GM18868 (cell line): Measurements from ENCODE around the gene ANO2.

ENCODE experiments used
- ATAC-seq: cut with Tn5 transposase; IDR thresholded peaks from one replicate; pipeline ENCODE4 v1.9.1; 2021; ENCODE audit warnings: mild to moderate bottlenecking, moderate library complexity; ENCODE audit not compliant: unreplicated experiment

Gene ANO2

DNA sequence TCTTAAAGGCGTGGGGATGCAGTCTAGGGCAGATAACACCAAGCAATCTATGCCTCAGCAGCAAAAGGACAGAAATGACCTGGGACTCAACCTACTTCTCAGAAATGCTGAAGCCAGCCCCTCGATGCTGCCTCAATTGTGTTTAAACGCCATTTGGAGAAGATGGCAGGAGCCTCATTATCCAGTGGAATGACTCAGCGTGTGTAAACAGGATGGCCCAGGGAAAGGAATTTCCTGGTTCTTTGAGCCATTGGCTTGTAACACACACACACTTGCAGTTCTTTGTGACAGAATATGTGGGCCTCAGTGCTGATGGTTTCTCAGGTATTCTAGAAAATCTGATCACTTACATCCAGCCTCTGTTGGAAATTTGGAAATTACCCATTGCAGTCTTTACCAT lies 358.9 kb downstream of the ANO2 start:
- ATAC-seq, result no peak

- no peak for ATAC-seq
These were observed 359.9 kb downstream of the ANO2 start for GRCh38 chr12:5585178-5585577.

DNA sequence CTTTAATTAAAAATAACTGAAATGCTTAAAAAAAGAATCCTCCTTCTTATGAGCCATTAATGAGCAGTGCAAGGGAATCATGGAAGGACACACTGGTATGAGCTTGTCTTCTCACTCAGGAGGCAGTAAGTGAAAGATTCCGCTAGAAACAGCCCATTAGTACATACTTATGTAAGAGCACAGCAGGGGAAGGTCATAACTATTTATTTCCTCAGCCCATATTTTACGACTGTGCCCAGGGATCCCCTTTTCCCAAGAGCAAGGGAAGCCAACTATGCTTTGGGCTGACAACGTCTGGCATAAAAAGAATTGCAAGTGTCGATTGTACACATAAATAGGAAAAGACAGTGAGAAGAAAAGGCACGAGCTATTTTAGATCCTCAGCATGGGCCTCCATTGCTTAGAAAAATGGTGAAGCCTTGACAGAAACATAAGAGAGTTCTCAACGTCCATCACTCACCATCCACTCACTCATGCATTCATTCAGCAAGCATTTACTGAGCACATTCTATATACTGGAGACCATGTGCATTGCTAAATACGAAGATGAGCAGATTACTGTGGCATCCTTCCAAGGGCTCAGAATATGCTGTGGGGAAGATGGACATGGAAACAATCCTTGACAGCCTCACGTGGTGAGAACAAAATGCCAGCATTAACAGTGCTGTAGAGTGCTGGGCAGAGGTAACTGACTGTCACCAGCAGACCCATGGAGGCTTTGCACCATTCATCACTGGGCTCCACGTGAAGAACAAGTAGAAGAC lies 360.5 kb downstream of the ANO2 start:
- no peak for ATAC-seq

DNA sequence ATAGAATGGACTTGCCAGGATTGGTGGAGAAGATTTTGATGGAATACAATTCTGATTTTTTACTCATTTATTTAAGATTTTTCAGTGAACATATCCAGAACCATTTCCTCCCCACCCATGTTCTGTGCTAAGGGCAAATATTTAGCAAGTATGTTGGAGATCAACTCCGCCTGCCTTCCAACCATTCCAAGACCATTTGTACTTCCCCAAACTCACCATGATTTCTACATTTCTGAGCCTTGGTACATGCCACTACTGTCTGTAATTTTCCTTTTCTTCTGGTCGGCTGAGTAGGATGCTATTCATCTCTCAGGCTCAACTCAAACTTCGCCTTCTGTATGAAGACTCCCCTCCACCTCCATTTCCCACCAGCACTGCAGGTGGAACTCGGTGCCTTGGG lies 362.5 kb downstream of the ANO2 start:
- ATAC-seq, result no peak

GRCh38 chr12:5582018-5582417 lies 363.0 kb downstream of the ANO2 start:
- ATAC-seq, result no peak

- ATAC-seq, result no peak
These were observed 363.4 kb downstream of the ANO2 start for GRCh38 chr12:5581616-5582015.

DNA sequence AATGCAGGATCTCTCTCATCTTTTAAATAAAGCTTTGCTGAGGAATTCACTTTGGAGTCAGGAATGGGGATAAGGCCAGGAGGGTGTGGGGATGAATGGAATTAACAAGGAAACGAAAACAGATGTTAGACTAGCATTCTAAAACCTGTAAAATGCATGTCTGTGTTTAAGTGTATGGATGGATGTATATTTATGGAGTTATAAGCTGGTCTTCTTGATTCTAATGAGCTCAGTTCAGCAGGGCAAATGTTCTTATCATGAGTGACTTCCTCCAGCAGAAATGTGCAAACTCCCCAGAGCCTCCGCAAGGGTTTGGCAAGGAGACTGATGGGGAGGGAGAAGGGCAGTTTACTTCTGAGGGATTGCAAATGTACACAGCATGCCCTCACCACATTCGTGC lies 364.0 kb downstream of the ANO2 start:
- ATAC-seq, result no peak

DNA sequence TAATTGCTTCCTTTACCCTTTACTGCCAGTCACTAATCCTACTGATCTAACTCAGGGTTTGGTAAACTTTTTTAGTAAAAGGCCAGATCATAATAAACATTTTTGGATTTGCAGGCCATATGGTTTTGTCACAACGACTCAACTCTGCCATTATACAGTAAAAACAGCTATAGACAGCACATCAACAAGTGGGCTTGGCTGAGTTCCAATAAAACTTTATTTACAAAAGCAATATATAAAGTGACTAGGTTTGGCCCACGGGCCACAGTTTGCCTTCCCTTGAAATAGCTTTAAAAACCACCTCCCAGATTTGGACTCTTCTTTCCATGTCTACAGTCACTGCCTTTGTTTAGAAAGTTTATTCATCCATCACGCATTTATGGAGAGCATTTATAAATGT lies 366.3 kb downstream of the ANO2 start:
- ATAC-seq, result no peak

DNA sequence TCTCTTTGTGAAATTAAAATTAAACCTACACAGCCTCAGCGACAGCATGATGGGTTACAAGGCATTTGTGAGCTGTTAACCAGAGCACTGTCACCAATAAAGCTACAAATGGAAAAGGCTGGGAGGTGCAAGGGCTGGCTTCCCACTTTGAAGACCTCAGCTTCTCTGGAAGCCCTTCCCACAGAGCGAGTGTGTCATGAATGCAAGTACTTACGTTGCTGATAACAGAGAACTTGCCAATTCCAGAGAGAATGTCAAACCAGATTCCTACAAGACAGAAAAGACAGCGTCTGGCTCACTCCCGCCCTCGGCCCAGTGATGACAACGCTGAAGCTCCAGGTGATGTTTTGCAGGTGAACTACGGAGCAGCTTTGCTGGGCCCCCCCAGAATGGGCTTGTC lies 367.3 kb downstream of the ANO2 start:
- ATAC-seq, result no peak

DNA sequence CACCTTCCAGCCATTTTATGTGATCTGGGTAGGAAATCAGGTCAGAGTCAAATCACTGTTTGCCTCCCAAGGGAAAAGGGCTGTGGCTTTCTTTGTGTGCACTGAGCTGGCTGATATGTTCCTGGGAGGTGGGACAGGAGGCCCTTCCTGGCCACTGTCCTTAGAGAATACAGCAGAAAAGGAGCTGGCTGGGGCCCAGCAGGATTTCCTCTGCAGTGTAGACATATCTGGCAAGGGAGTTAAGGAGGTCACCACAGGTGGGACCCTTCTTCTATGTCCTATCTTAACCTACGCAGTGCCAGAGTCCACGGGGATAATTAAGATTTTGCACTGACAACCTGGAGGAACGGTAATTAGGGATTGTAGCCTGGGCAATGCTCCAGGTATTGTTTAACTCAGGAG lies 367.8 kb downstream of the ANO2 start:
- ATAC-seq, result no peak

DNA sequence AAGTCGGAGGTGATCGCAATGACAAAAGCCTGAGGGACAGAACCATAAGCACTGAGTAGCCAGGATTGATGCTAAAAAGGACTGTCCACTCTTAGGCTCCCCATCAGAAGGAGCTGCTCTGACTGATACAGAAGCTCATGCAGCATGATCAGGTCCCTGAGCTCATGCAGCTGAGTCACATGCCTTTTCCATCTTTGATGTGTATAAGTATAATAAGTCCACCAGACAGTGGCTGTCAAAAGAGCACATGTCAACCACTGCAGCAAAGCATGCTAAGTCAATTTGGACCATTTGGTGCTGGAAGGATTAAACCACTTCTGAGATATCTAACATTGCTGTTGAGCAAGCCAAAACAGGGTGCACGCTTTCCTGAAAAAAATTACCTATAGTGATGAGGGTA lies 369.1 kb downstream of the ANO2 start:
- ATAC-seq, result no peak

GRCh38 chr12:5575232-5575631 lies 369.8 kb downstream of the ANO2 start:
- ATAC-seq, result no peak

DNA sequence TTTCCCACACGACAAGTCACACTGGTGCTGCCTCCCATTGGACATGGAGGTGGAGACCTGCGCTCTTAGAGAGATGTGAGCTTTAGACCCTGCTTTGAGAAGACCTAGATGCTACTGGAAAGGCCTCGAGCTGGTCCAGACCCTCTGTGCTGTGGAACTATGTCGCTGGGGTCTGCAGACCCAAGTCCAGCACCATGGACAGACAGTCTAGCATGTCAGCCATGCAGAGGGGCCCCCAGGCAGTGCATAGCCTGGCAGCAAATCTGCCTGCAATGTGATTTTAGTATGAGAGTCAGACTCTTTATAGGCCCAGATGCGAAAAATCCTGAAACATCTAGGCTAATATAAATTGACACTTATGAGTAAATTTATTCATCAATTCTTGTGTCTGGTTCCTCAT lies 371.7 kb downstream of the ANO2 start:
- no peak for ATAC-seq

DNA sequence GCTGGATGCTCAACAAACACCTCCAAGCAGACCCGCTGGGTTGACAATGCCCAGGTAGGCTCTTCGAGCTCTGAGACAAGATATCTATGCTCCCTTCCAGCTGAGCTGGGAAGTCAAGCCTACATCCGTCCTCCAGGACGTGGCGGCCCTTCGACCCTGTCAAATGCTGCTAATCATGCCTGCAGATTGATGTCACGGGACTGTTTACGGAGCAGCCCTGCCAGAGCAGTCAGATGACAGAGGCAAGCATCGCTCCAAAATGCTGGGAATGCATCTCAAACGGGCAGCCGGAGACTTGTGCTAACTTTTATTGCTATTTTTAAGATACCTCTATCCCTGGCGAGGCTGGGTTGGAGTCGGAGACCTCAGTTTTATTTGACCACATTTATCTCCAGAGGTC lies 373.9 kb downstream of the ANO2 start:
- no peak for ATAC-seq

DNA sequence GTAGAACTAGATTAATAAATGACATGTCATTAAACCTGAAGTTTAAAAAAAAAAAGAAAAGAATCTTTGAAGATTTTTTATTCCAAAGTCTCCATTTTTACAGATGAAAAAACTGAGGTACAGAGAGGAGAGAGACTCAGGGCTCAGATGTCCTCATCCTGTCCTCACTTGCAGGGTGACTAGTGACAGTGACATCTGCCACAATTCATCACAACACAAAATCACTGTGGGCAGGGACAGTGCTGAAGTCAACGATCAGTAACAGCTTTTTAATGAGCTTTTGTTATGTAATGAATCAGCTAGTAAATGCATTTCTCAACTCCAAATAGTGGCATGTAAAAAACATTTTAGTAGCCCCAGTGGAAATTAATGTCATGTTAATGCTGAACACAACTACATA lies 374.6 kb downstream of the ANO2 start:
- no peak for ATAC-seq

DNA sequence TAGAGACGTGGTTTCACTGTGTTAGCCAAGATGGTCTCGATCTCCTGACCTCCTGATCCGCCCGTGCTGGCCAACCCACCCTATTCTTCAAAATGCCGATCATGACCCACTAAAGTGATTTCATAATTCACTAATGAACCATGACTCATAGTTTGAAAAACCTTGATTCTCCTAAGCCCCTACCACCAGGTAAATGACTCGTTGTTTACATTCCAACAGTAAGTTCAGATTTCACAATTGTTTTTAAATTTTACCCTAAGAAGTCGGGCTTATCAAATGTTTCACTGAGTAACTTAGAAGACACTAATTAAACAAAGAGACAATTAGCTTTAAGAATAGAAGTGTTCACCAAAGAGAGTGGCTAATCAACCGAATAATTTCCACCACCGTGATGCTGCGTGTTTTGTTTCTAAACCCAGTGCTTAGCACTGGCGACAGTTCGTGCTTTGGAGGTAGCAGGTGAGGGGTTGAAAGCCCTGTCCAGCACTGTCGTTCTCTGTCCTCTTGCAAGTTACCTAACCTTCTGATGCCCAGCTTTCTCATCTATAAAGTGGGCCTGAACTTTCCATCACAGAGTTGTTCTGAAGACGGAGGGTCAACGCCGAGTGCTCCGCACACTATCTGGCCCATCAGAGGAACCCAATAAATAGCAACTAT lies 376.6 kb downstream of the ANO2 start:
- ATAC-seq, result no peak

DNA sequence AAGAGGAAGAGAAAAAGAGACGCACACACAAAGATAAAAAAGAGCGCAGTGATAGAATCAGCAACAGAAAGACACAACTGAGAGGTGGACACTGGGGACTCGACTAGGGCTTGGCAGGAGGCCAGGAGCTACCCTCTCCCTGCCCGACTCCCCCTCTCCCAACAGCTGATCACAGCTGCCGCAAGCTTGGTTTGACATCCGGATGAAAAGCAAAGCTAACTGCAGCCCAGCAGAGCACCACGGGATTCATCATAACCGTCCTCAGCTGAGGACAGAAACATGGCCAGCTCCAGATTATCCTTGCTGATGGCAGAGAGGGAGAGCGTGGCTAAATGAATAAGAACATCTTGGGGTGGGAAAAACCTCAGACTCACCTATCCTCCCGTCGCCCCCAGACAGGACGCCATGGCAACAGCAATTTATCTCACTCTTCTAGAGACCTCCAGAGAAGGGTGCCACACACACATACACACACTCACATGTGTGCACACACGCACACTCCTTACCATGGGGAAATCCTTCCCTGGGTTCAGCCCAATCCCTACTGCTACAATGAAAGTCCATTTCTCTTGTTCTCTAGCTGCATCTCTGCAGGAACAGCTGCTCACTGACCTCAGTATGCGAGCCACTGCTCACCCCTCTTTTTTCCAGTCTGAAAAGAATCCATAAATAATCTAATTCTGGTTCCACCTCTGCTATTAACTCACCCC lies 377.9 kb downstream of the ANO2 start:
- no peak for ATAC-seq

GRCh38 chr12:5565933-5566599 lies 379.0 kb downstream of the ANO2 start:
- ATAC-seq, result no peak

DNA sequence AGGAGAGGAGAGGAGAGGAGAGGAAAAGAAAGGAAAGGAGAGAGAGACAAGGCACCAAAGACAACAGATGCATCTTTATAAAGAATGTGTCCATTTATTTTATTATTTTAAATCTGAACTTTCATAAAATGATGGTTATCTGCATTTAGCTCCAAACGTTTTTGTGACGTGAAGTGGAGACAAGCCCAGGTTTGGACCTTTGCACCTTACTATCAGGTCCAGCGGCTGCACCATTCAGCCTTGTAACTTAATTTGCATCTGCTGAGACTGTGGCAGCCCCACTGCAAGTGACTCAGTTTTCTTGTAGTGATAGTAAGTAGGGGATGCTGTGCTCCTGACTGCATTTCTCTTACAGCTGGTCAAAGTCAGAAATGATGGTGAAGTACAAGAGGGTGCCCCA lies 382.5 kb downstream of the ANO2 start:
- no peak for ATAC-seq

DNA sequence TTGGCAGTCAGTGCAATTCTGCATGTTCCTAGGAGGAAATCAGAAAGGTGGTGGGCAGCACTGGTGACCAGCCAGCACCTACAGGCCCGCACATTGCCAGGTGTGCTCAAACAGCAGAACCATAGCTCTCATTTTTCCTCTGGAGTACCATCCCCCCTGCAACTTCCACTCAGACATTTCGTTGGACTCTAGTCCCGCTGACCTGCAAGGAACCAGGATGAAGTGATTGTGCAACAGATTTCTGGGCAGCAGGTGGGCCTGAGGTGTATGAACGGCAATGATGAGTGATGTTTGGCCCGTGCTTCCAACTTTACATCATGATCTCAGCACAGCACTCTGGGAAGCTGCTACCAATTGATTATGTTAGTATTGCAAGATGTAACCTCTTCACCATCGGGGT lies 383.2 kb downstream of the ANO2 start:
- ATAC-seq, result no peak

- no peak for ATAC-seq
These were observed 384.0 kb downstream of the ANO2 start for GRCh38 chr12:5561057-5561456.

DNA sequence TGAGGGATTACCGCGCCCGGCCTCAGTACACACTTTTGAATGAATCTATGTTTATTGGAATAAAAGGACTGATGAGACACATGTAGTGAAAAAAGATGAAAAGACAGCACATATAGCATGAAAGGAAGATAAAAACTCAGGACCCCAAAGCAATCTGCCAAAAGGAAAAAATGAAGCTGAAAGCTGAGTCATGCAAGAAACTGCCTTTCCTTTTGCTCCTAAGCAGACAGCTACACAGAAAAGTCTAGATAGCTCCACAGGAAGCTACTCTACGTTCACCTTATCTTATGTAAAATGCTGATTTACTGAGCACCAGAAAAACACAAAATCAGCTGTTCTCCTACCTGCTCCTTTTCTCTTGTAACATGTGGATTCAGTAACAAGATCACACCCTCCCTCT lies 384.8 kb downstream of the ANO2 start:
- ATAC-seq, result no peak
